Muscle of leg (tissue), 11 donors: ENCODE results near the gene PTAFR. TPM values are rescaled to one million over a fixed set of nuclear protein-coding genes. Genes with fewer than 3 reads are reported as not detected.

Experiments used
- DNase-seq: peaks from one replicate; pipeline ENCODE4 v3.0.0; 2013
- H3K27ac ChIP-seq: one replicate; pipeline ENCODE4 v1.5.1; 2013; ENCODE audit warnings: mild to moderate bottlenecking, low read length, control low read depth
- H3K27me3 ChIP-seq: one replicate; pipeline ENCODE4 v1.6.1; 2013; ENCODE audit warnings: low read length; ENCODE audit not compliant: control insufficient read depth, insufficient read depth
- H3K36me3 ChIP-seq: one replicate; pipeline ENCODE4 v1.6.1; 2013; ENCODE audit warnings: low read length; ENCODE audit not compliant: control insufficient read depth, insufficient read depth
- H3K4me1 ChIP-seq: one replicate; pipeline ENCODE4 v1.6.1; 2013; ENCODE audit warnings: low read length; ENCODE audit not compliant: control insufficient read depth, insufficient read depth
- H3K4me3 ChIP-seq: one replicate; pipeline ENCODE4 v1.5.1; 2013; ENCODE audit warnings: low read length, control low read depth
- H3K9me3 ChIP-seq: replicated peaks from 2 replicates; pipeline ENCODE4 v1.6.1; 2013; ENCODE audit warnings: low read depth, low read length; ENCODE audit not compliant: control insufficient read depth
- WGBS: methylation state at CpG from one replicate; pipeline ENCODE4 v1.1.5; 2013; ENCODE audit warnings: missing lambda C conversion rate; ENCODE audit not compliant: insufficient coverage; 5-methylcytosine and 5-hydroxymethylcytosine counted together
- polyA plus RNA-seq, 8 donors: library from polyadenylated mRNA; unstranded; fragments of 120-200 nt; gene quantifications; one replicate each; pipeline versions ENCODE4 v1.2.1 to v1.2.3, GENCODE V29; 2013; ENCODE audit warnings: inconsistent platforms in 1 of 8, low replicate concordance in 1 of 8; ENCODE audit not compliant: insufficient read length in 8 of 8, insufficient read depth in 1 of 8
- total RNA-seq: library from RNA; stranded (reverse); fragments of 120-200 nt; gene quantifications from one replicate; pipeline ENCODE4 v1.2.4, GENCODE V29; 2013

Gene PTAFR
- total and polyA plus RNA-seq, 9 donors = 1.6 to 2.4 (median 2.1) TPM

DNA sequence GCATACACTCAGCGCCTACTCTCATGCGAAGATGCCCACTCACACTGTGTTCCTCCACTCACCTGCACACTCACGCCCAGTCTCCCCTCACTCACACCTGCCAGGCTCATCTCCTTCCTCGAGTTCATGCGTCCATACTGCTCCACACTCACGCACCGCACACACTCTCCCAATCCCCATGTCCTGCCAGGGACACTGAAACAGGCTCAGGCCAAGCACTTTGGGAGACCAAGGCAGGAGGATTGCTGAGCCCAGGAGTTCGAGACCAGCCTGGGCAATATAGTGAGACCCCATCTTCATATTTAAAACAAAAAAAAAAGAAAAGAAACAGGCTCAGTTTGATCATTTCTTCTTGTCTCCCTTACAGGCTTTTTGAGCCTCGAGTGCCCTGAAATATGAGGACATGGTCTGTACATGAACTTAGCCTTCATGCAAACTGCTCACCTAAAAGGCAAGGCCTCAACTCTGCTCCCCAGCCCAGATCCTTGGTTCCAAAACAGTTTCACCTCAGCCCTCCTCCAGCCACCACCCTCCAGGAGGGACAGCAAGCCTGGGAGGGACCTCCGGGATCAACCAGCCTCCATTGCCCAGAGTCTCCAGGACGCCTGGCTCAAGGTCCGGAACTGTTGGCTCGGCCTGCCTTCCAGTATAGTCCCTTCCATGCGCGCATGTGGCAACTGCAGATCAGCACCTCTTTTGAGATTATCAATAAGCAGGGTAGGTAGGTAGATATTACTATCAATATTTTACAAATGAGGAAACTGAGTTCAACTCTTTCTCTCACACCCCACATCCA, 2.4 kb upstream of the PTAFR start:
- peaks cover 5% of the 10 kb centered on the region for H3K4me1 ChIP-seq
- H3K36me3 ChIP-seq = no peaks in the 10 kb centered on the region
- 90% methylated on average over 9 of the region's 15 CpGs for WGBS
- no peak overlapping the region for H3K4me3 ChIP-seq
- H3K27me3 ChIP-seq = peaks cover 4% of the 10 kb centered on the region
- no peak for DNase-seq
- H3K9me3 ChIP-seq = no peaks in the 10 kb centered on the region
- H3K27ac ChIP-seq = no peak overlapping the region

- Histone ChIP-seq H3K27ac (peak overlapping the region; percentile 29), H3K4me1 (peaks cover 10% of the 10 kb centered on the region), H3K36me3 (no peaks in the 10 kb centered on the region), H3K4me3 (peak overlapping the region; percentile 17), H3K9me3 (no peaks in the 10 kb centered on the region), H3K27me3 (peaks cover 4% of the 10 kb centered on the region)
- WGBS = 40% methylated on average over 2 of the region's 8 CpGs
- DNase-seq = no peak
Observed at GRCh38 chr1:28175955-28176485, 470 bp downstream of the PTAFR start.

GRCh38 chr1:28173980-28174297, 2.6 kb downstream of the PTAFR start:
- DNase-seq = no peak
- H3K4me3 ChIP-seq = no peak overlapping the region
- no peaks in the 10 kb centered on the region for H3K36me3 ChIP-seq
- 0% methylated on average over 1 of the region's 5 CpGs for WGBS
- no peaks in the 10 kb centered on the region for H3K9me3 ChIP-seq
- H3K27ac ChIP-seq = peak overlapping the region; percentile 69
- peaks cover 3% of the 10 kb centered on the region for H3K27me3 ChIP-seq
- peaks cover 10% of the 10 kb centered on the region for H3K4me1 ChIP-seq

DNA sequence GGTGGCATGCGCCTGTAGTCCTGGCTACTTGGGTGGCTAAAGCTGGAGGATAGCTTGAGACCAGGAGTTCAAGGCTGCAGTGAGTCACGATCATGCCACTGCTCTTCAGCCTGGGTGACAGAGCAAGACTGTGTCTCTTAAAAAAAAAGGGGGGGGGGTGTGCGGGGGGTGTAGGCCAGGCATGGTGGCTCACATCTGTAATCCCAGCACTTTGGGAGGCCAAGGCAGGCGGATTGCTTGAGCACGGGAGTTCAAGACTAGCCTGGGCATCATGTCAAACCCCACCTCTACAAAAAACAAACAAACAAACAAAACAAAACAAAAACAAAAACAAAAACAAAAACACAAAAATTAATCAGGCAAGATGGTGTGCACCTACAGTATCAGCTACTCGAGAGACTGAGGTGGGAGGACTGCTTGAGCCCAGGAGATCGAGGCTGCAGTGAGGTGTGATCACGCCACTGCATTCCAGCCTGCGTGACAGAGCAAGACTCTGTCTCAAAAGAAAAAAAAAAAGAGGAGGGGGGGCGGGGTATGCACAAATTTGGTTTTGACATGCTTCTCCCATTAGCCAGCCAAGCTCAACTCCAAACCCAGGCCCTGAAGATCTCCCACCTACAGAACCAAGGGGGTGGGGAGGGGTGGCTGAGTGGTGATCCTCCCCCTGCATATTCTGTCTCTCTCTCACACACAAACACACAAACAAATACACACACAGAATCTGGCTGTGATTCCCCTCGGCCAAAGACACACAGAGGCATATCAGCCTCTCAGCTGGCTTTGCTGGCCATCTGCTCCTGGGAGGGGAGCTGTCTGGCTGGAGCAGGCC, 3.1 kb downstream of the PTAFR start:
- WGBS = 47% methylated on average over 5 of the region's 11 CpGs
- Histone ChIP-seq H3K9me3 (no peaks in the 10 kb centered on the region), H3K4me3 (no peak overlapping the region), H3K4me1 (peaks cover 10% of the 10 kb centered on the region), H3K27me3 (peaks cover 3% of the 10 kb centered on the region), H3K27ac (no peak overlapping the region), H3K36me3 (no peaks in the 10 kb centered on the region)
- peak; percentile 74 for DNase-seq

DNA sequence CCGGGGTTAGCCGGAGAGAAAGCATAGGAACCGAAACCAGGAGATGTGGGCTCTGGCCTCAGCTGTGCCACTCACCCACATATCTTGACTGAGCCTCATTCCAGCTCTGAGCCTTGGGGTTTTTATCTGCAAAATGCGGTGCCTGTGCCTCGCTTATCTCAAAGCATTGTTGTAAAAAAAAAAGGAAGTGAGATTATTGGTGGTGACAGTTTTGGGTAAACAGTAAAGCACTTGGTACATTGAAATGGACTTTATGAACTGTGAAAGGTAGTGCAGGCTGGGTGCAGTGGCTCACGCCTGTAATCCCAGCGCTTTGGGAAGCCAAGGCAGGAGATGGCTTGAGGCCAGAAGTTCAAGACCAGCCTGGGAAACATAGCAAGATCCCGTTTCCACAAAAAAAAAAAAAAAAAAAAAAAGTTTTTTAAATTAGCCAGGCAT, 3.8 kb downstream of the PTAFR start:
- Histone ChIP-seq H3K9me3 (no peaks in the 10 kb centered on the region), H3K4me1 (peaks cover 10% of the 10 kb centered on the region), H3K27me3 (peaks cover 3% of the 10 kb centered on the region), H3K27ac (no peak overlapping the region), H3K4me3 (no peak overlapping the region), H3K36me3 (no peaks in the 10 kb centered on the region)
- WGBS = 18% methylated on average over 3 of the region's 8 CpGs
- DNase-seq = peak; percentile 55

- no peak overlapping the region for H3K4me3 ChIP-seq
- WGBS = 83% methylated on average over 5 of the region's 7 CpGs
- no peaks in the 10 kb centered on the region for H3K27me3 ChIP-seq
- H3K4me1 ChIP-seq = peaks cover 10% of the 10 kb centered on the region
- no peak overlapping the region for H3K27ac ChIP-seq
- no peaks in the 10 kb centered on the region for H3K9me3 ChIP-seq
- H3K36me3 ChIP-seq = no peaks in the 10 kb centered on the region
- no peak for DNase-seq
Observed at GRCh38 chr1:28171246-28171645, 5.2 kb downstream of the PTAFR start.

- Histone ChIP-seq H3K4me1 (peaks cover 10% of the 10 kb centered on the region), H3K36me3 (no peaks in the 10 kb centered on the region), H3K9me3 (no peaks in the 10 kb centered on the region), H3K27ac (no peak overlapping the region), H3K27me3 (no peaks in the 10 kb centered on the region), H3K4me3 (no peak overlapping the region)
- WGBS = no CpG with 5 or more reads among the region's 2 CpGs
- no peak for DNase-seq
Observed at GRCh38 chr1:28170001-28170596, 6.4 kb downstream of the PTAFR start.

DNA sequence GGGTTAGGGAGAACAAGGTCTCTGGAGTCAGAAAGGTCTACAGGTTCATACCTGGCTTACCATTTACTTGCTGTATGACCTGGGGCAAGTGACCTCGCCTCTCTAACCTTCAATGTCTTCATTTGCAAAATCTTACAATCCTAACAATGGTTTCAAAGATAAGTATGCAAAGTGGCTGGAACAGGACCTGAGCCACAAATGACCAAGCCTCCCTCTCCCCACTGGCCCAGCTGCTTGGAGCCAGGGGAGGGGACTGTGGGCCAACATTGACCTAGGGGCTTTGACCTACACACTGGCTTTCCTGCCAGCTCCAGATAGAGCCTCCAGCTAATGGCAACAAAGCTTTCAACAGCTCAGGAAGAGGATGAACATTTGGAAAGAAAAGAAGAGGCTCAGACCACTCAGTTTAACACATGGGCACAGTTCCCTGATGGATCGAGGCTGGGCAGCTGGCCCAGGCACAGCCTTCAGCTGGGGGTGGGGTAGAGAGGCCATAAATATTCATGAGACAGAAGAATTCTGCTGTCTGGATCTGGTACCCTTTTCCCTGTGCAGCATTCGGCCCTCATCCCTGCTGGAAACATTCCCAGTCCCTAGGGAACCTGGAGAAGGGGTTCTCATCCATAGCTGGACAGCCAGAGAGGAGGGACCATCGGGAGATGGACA, 12.9 kb downstream of the PTAFR start:
- 13% methylated on average over 1 of the region's 4 CpGs for WGBS
- no peak for DNase-seq
- Histone ChIP-seq H3K4me1 (peaks cover 10% of the 10 kb centered on the region), H3K4me3 (no peak overlapping the region), H3K27ac (no peak overlapping the region), H3K27me3 (no peaks in the 10 kb centered on the region), H3K9me3 (no peaks in the 10 kb centered on the region), H3K36me3 (no peaks in the 10 kb centered on the region)

DNA sequence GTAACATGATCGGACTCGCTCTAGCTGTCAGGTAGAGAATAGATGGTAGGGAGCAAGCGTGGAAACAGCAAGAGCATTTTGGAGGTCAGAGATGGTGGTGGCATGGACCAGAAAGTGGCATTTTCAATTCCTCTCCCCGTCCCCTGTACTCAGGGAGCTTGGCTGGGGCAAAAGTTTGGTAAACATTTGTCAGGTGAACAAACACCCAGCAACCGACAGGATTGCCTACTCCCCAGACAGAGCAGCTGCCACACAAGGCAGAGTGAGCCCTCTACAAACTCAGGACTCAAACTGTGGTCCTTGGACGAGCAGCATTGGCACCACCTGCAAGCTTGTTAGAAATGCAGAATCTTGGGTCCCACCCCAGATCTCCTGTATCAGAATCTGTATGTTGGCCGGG, 14.3 kb downstream of the PTAFR start:
- Histone ChIP-seq H3K27me3 (no peaks in the 10 kb centered on the region), H3K9me3 (no peaks in the 10 kb centered on the region), H3K4me3 (no peak overlapping the region), H3K27ac (no peak overlapping the region), H3K36me3 (no peaks in the 10 kb centered on the region), H3K4me1 (peaks cover 10% of the 10 kb centered on the region)
- 100% methylated on average over 3 of the region's 7 CpGs for WGBS
- no peak for DNase-seq
